ENCODE results near the gene ADD1. TPM values are rescaled to one million over a fixed set of nuclear protein-coding genes. Genes with fewer than 3 reads are reported as not detected.

The ADD1 gene
- total and polyA plus RNA-seq, 2 experiments from 2014 or later = 230 to 274 TPM

DNA sequence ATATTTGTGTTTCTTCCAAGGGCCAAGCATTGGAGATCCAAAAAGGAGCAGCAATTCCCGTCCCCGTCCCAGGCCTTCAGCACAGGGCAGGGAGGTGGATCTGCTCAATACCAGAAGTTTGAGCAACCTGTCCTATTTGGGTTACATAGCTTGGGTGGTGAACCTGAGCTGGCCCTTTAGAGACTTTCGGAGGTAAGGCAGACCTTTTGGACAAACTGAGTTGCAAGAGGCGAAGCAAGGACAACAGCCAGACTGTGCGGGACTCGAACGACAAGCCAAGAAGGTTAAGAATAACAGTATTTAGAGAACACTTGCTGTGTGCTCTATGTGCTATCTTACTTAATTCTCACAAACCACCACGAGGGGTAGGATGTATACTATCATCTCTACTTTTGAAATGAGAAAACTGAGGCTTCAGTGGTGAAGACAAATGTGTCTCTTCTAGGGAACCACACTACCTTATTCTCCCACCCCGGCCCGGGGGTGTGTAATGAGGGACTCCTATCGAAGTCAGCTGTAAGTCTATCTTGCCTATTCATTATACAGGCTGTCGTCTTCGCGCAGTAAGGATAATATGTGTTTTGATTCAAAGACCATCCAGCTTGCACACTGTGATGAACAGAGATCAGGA is 118.3 kb downstream of the ADD1 start:
- no peaks in the 10 kb centered on the region for H3K9me3 ChIP-seq (ENCODE audit: low read depth)
- no peaks in the 10 kb centered on the region for H3K27me3 ChIP-seq
- peaks cover 8% of the 10 kb centered on the region for H3K36me3 ChIP-seq
- DNase-seq (ENCODE audit: low read depth in 1 of 2, low spot score in 1 of 2) = no peak
- peak overlapping the region; percentile 93 for H3K27ac ChIP-seq
- H3K4me3 ChIP-seq = peak overlapping the region; percentile 86
- TF ChIP-seq, protein P1, sequence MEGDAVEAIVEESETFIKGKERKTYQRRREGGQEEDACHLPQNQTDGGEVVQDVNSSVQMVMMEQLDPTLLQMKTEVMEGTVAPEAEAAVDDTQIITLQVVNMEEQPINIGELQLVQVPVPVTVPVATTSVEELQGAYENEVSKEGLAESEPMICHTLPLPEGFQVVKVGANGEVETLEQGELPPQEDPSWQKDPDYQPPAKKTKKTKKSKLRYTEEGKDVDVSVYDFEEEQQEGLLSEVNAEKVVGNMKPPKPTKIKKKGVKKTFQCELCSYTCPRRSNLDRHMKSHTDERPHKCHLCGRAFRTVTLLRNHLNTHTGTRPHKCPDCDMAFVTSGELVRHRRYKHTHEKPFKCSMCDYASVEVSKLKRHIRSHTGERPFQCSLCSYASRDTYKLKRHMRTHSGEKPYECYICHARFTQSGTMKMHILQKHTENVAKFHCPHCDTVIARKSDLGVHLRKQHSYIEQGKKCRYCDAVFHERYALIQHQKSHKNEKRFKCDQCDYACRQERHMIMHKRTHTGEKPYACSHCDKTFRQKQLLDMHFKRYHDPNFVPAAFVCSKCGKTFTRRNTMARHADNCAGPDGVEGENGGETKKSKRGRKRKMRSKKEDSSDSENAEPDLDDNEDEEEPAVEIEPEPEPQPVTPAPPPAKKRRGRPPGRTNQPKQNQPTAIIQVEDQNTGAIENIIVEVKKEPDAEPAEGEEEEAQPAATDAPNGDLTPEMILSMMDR (IDR thresholded peaks at IDR 0.05; ENCODE audit: low read depth, low read length) = peak; percentile 5
- H3K4me1 ChIP-seq (ENCODE audit: low read depth) = peaks cover 8% of the 10 kb centered on the region

DNA sequence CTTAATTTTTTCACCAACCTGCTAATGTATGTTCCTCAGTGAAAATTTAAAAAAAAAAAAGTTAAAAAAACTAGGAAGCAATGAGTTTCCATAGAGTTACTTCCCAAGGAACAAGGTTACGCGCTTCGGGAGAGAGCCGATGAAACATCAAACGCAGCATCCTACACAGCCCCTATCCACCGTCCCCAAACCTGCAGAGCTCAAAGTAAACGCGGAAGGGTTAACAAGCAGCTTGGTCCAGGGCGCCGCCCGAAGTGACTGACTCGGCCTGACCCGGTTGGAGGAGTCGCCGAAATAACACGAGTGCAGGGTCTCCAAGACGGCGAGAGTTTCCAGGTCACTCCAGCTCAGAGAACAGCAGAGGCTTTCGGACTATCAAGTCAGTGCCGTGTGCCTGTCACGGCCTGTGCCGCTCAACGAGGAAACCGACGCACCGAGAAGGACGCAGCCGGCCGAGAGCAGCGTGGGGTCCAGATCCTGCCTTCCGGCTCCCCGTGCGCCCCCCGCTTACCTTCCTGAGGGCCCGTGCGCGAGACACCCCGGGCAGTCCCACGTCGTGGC is 119.0 kb downstream of the ADD1 start:
- peak; percentile 64 to 81 for DNase-seq (ENCODE audit: low read depth in 1 of 2, low spot score in 1 of 2)
- Histone ChIP-seq H3K36me3 (peaks cover 2% of the 10 kb centered on the region), H3K4me3 (peak overlapping the region; percentile 86), H3K27me3 (no peaks in the 10 kb centered on the region), H3K9me3 (ENCODE audit: low read depth) (no peaks in the 10 kb centered on the region), H3K27ac (peak overlapping the region; percentile 93), H3K4me1 (ENCODE audit: low read depth) (peaks cover 8% of the 10 kb centered on the region)
- TF ChIP-seq, protein P1 (IDR thresholded peaks at IDR 0.05; ENCODE audit: low read depth, low read length) = no peak

DNA sequence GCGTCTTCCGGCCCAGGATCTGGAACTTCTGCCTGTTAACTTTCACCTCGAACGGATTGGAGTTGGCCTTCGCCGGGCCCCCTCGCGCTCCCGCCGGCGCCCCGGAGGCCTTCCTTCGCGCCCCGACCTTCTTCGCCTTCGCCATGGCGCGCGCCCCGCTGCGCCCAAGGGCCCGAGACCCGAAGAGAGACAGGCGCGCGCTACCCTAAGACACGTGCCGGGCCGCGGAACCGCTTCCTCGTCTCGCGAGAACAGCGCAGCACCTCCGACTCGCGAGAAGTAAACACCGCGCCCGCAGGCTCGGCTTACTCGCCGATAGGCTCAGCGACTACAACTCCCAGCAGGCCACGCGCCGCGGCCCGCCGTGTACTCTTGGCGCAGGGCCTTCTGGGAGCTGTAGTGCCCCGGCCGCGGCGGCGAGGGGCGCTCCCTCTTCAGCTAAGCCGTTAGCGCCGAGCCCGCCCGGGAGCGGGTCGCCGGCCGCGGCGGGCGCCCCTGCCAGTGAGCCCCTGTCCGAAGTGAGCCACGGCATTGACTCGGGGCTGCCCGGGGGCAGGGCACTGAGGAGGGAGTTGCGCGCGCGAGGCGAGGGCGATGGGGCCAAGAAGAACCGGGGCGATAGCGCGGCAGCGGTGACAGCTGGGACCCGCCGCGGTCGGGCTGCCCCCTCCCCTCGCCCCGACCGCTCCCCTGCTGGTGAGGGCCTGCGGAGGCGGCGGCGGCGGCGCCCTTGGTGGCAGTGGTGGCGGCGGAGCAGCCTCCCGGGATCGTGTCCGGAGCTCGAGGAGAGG is 119.7 kb downstream of the ADD1 start, which contains the start of the genes GRK4 and NOP14:
Gene GRK4, plus strand, starts transcription at position 397 of the 791 bp plus-strand sequence. CDS start 500 bp downstream, outside the sequence.
Gene NOP14, minus strand, starts transcription at position 232 of the 791 bp plus-strand sequence. Its CDS starts 87 bp downstream, at position 145.
- TF ChIP-seq, protein P1 (IDR thresholded peaks at IDR 0.05; ENCODE audit: low read depth, low read length) = peak; percentile 37
- Histone ChIP-seq H3K4me1 (ENCODE audit: low read depth) (peaks cover 8% of the 10 kb centered on the region), H3K36me3 (no peaks in the 10 kb centered on the region), H3K4me3 (peak within 1 kb of the TSS; percentile 86), H3K27me3 (no peaks in the 10 kb centered on the region), H3K27ac (peak within 1 kb of the TSS; percentile 93), H3K9me3 (ENCODE audit: low read depth) (no peaks in the 10 kb centered on the region)
- DNase-seq (ENCODE audit: low read depth in 1 of 2, low spot score in 1 of 2) = peak; percentile 99

DNA sequence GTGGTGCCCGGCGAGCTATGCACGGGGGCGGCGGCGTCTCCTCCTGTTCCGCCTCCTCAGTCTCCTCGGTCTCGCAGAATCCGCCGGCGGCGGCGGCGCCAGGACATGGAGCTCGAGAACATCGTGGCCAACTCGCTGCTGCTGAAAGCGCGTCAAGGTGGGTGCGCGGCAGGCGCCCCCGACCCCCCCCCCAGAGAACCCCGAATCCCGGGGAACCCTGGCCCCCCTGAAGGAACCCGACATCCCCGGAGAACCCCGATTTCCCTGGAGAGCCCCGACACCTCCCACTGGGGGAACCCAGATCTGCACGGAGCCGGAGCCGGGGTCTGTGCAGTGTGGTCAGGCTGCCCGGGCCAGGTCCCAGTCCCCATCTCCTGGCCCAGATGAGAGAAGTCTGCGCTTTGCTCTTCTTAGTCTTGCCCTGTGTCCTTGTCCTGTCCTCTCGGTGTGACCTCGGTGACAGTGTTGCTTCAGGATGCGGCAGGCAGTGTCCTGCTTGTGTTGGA is 120.4 kb downstream of the ADD1 start:
- H3K36me3 ChIP-seq = no peaks in the 10 kb centered on the region
- DNase-seq (ENCODE audit: low read depth in 1 of 2, low spot score in 1 of 2) = peak in 1 of 2 donors; percentile 67
- peaks cover 8% of the 10 kb centered on the region for H3K4me1 ChIP-seq (ENCODE audit: low read depth)
- TF ChIP-seq, protein P1 (IDR thresholded peaks at IDR 0.05; ENCODE audit: low read depth, low read length) = no peak
- no peaks in the 10 kb centered on the region for H3K27me3 ChIP-seq
- no peaks in the 10 kb centered on the region for H3K9me3 ChIP-seq (ENCODE audit: low read depth)
- no peak overlapping the region for H3K27ac ChIP-seq
- H3K4me3 ChIP-seq = peak overlapping the region; percentile 86

DNA sequence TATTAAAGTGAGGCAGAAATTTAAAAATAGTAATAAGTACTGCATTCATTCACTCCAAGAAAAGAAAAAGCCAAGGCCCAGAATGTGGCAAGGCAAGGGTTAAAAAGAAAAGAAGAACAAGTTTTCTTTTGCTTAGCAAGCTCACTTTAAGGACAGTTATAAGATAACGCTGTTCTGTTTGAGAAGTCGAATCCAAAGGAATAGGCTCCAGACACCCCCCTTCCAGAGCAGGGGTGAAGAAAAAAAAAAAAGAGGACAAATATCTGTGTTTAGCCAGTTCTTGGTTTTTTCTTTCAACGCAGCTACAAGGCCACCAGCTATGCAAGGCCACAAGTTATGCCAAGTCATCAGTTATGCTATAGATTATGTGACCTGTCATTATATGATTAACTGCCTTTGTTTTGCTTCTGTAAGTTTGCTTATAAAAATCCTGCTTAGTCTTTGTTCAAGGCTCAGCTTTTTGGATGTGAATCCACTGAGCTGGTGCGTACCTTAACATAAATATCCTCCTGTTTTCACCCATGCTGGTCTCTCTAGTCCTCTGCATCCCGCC is 121.1 kb downstream of the ADD1 start:
- DNase-seq (ENCODE audit: low read depth in 1 of 2, low spot score in 1 of 2) = no peak
- Histone ChIP-seq H3K4me3 (peak overlapping the region; percentile 86), H3K9me3 (ENCODE audit: low read depth) (no peaks in the 10 kb centered on the region), H3K36me3 (no peaks in the 10 kb centered on the region), H3K4me1 (ENCODE audit: low read depth) (peaks cover 8% of the 10 kb centered on the region), H3K27ac (no peak overlapping the region), H3K27me3 (no peaks in the 10 kb centered on the region)
- TF ChIP-seq, protein P1 (IDR thresholded peaks at IDR 0.05; ENCODE audit: low read depth, low read length) = no peak
